ENCODE measurements around the gene GPBP1L1. TPM values are rescaled to one million over a fixed set of nuclear protein-coding genes. Genes with fewer than 3 reads are reported as not detected.

Gene GPBP1L1
- total and polyA plus RNA-seq, 2 of the 4 experiments (the other 2 are of a cell fraction) = 31.5 to 57.4 TPM

DNA sequence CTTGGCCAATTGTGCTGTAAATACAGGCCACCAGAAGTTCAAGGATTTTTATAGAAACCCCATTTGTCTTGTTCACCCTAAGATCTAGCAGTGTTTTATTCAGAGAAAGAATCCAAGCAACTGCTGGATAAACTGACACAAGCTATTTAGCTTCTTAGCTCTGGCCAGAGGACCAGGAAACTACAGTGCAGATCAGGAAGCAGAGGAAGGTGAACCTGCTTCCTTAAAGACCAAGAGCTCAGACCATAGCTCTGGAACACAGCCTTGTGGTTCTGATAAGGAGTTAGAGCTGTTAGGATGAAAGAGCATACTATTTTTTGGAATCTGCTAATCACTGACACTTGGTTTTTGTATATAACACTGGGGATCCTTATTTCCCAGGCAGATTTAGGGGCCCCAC, 57.3 kb downstream of the GPBP1L1 start:
- Histone ChIP-seq H3K27ac (ENCODE audit: insufficient read depth, low read length) (no peak overlapping the region), H2AK9ac (replicated peaks; ENCODE audit: low read depth, low read length, poor library complexity) (no peak overlapping the region), H3K4me1 (ENCODE audit: control insufficient read depth, insufficient read depth, low read length) (no peaks in the 10 kb centered on the region), H3K4me2 (ENCODE audit: low read depth, low read length) (no peak overlapping the region), H3K9ac (ENCODE audit: low read depth, low read length) (no peak overlapping the region), H3K9me3 (ENCODE audit: control insufficient read depth, insufficient read depth, low read length) (no peaks in the 10 kb centered on the region), H3K4ac (ENCODE audit: low read depth, low read length) (no peak overlapping the region), H4K20me1 (ENCODE audit: insufficient read depth, low read length) (no peaks in the 10 kb centered on the region), H3K4me3 (ENCODE audit: insufficient read depth, low read depth, low read length) (no peak overlapping the region), H2BK20ac (ENCODE audit: low read depth, low read length) (no peak overlapping the region), H3K56ac (ENCODE audit: extremely low read depth, insufficient read depth, low read length) (no peak overlapping the region), H3K9me1 (ENCODE audit: insufficient read depth, low read length) (0 out of 2 replicates have a peak, but pooled peaks cover 2% of the 10 kb centered on the region), H4K8ac (ENCODE audit: low read depth in 2 of 2, low read length in 2 of 2) (no peak overlapping the region), H4K5ac (ENCODE audit: low read depth, low read length) (no peak overlapping the region), H3K14ac (replicated peaks; ENCODE audit: low read depth, low read length) (no peak overlapping the region), H2BK5ac (ENCODE audit: low read depth, low read length, poor library complexity, severe bottlenecking) (no peak overlapping the region), H4K91ac (ENCODE audit: insufficient read depth, low read depth, low read length) (no peak overlapping the region), H3K36me3 (ENCODE audit: control insufficient read depth, insufficient read depth, low read length) (peaks cover 44% of the 10 kb centered on the region), H3K18ac (ENCODE audit: low read depth, low read length) (no peak overlapping the region), H3K79me1 (ENCODE audit: low read depth in 1 of 2, low read length in 2 of 2) (peaks cover 3 to 12% of the 10 kb centered on the region in 2 experiments; a peak in 2 of 4 replicates), H3K23ac (ENCODE audit: low read depth, low read length) (no peak overlapping the region), H2BK15ac (ENCODE audit: low read depth, low read length) (no peak overlapping the region), H2AFZ (replicated peaks; ENCODE audit: low read length, poor library complexity) (no peak overlapping the region), H3K27me3 (ENCODE audit: control insufficient read depth, insufficient read depth, low read length) (no peaks in the 10 kb centered on the region), H2AK5ac (ENCODE audit: low read depth, low read length) (no peak overlapping the region), H2BK120ac (ENCODE audit: low read depth, low read length) (no peak overlapping the region)
- TF ChIP-seq RCOR1 (IDR thresholded peaks at IDR 0.05; ENCODE audit: insufficient replicate concordance, low read length) (no peak), SMC3 (IDR thresholded peaks at IDR 0.05; ENCODE audit: low read depth, low read length) (no peak), BHLHE40 (IDR thresholded peaks at IDR 0.05; ENCODE audit: low read depth, low read length) (no peak), MXI1 (IDR thresholded peaks at IDR 0.05; ENCODE audit: borderline replicate concordance, low read depth, low read length) (no peak)
- TF ChIP-seq, protein P1, sequence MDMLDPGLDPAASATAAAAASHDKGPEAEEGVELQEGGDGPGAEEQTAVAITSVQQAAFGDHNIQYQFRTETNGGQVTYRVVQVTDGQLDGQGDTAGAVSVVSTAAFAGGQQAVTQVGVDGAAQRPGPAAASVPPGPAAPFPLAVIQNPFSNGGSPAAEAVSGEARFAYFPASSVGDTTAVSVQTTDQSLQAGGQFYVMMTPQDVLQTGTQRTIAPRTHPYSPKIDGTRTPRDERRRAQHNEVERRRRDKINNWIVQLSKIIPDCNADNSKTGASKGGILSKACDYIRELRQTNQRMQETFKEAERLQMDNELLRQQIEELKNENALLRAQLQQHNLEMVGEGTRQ (IDR thresholded peaks at IDR 0.05; ENCODE audit: low read depth, low read length) = no peak
- TF ChIP-seq, protein P2, sequence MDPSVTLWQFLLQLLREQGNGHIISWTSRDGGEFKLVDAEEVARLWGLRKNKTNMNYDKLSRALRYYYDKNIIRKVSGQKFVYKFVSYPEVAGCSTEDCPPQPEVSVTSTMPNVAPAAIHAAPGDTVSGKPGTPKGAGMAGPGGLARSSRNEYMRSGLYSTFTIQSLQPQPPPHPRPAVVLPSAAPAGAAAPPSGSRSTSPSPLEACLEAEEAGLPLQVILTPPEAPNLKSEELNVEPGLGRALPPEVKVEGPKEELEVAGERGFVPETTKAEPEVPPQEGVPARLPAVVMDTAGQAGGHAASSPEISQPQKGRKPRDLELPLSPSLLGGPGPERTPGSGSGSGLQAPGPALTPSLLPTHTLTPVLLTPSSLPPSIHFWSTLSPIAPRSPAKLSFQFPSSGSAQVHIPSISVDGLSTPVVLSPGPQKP (IDR thresholded peaks at IDR 0.05; ENCODE audit: borderline replicate concordance, low read depth, low read length) = no peak
- TF ChIP-seq, protein P3, sequence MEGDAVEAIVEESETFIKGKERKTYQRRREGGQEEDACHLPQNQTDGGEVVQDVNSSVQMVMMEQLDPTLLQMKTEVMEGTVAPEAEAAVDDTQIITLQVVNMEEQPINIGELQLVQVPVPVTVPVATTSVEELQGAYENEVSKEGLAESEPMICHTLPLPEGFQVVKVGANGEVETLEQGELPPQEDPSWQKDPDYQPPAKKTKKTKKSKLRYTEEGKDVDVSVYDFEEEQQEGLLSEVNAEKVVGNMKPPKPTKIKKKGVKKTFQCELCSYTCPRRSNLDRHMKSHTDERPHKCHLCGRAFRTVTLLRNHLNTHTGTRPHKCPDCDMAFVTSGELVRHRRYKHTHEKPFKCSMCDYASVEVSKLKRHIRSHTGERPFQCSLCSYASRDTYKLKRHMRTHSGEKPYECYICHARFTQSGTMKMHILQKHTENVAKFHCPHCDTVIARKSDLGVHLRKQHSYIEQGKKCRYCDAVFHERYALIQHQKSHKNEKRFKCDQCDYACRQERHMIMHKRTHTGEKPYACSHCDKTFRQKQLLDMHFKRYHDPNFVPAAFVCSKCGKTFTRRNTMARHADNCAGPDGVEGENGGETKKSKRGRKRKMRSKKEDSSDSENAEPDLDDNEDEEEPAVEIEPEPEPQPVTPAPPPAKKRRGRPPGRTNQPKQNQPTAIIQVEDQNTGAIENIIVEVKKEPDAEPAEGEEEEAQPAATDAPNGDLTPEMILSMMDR (conservative IDR thresholded peaks at IDR 0.05; ENCODE audit: low read depth, low read length) = no peak
- CTCF ChIA-PET = no interaction called here
- ATAC-seq (ENCODE audit: low read depth) (no peak), DNase-seq (no peak)
- POLR2A ChIA-PET (ENCODE audit: unreplicated experiment) = no interaction called here
- intact Hi-C loops (cut with micrococcal nuclease) (no loop called here), in situ Hi-C loops (cut with MboI; ENCODE audit: low sequenced_read_pairs) (no loop called here), dilution Hi-C loops (cut with HindIII; ENCODE audit: low sequenced_read_pairs, unreplicated experiment) (no loop called here)
- BruUV-seq (replicated peaks) = no TSS peak
